ENCODE results near the gene B3GALT2. TPM values are rescaled to one million over a fixed set of nuclear protein-coding genes. Genes with fewer than 3 reads are reported as not detected.

The B3GALT2 gene
- total and polyA plus RNA-seq, 2 of the 4 experiments (the other 2 are of a cell fraction): 1.8 to 4.5 TPM

DNA sequence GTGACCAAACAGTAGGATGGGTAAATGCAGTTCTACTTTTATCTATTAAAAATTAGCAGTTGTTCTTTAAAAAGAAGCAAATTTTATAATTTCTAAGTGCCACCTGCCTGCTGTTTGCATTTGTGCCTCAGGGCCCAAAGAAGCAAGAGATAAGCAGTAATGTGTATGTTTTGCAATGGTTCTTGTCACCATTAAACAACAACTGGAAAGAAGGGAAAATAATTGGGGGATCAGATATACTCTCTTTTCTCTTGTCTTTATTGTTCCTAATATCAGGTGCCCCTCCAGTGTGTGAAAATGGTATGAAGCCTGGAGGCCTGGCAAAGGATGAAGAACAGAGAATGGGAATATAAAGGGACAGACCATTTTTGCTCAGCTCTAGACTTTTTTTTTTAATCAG is 9.6 kb downstream of the B3GALT2 start:
- Histone ChIP-seq H4K5ac (ENCODE audit: low read depth, low read length) (no peak overlapping the region), H4K20me1 (ENCODE audit: insufficient read depth, low read length) (peaks cover 8% of the 10 kb centered on the region; the same call in 1 of the 2 replicates), H3K4me2 (ENCODE audit: low read depth, low read length) (no peak overlapping the region), H3K4me3 (ENCODE audit: insufficient read depth, low read depth, low read length) (no peak overlapping the region), H3K27ac (ENCODE audit: insufficient read depth, low read length) (no peak overlapping the region), H3K9me1 (ENCODE audit: insufficient read depth, low read length) (no peaks in the 10 kb centered on the region), H3K23ac (ENCODE audit: low read depth, low read length) (no peak overlapping the region), H2BK15ac (ENCODE audit: low read depth, low read length) (no peak overlapping the region), H3K14ac (replicated peaks; ENCODE audit: low read depth, low read length) (no peak overlapping the region), H3K4ac (ENCODE audit: low read depth, low read length) (no peak overlapping the region), H4K8ac (ENCODE audit: low read depth in 2 of 2, low read length in 2 of 2) (no peak overlapping the region), H3K18ac (ENCODE audit: low read depth, low read length) (no peak overlapping the region), H2BK120ac (ENCODE audit: low read depth, low read length) (no peak overlapping the region), H3K9ac (ENCODE audit: low read depth, low read length) (no peak overlapping the region), H2AFZ (replicated peaks; ENCODE audit: low read length, poor library complexity) (no peak overlapping the region), H2BK20ac (ENCODE audit: low read depth, low read length) (no peak overlapping the region), H4K91ac (ENCODE audit: insufficient read depth, low read depth, low read length) (no peak overlapping the region), H2AK9ac (replicated peaks; ENCODE audit: low read depth, low read length, poor library complexity) (no peak overlapping the region), H3K56ac (ENCODE audit: extremely low read depth, insufficient read depth, low read length) (no peak overlapping the region), H2BK5ac (ENCODE audit: low read depth, low read length, poor library complexity, severe bottlenecking) (no peak overlapping the region), H3K4me1 (ENCODE audit: control insufficient read depth, insufficient read depth, low read length) (peaks cover 6% of the 10 kb centered on the region; the same call in 1 of the 2 replicates), H3K27me3 (ENCODE audit: control insufficient read depth, insufficient read depth, low read length) (no peaks in the 10 kb centered on the region), H3K9me3 (ENCODE audit: control insufficient read depth, insufficient read depth, low read length) (no peaks in the 10 kb centered on the region), H2AK5ac (ENCODE audit: low read depth, low read length) (no peak overlapping the region), H3K79me1 (ENCODE audit: low read depth in 1 of 2, low read length in 2 of 2) (peaks cover 26 to 54% of the 10 kb centered on the region in 2 experiments), H3K36me3 (ENCODE audit: control insufficient read depth, insufficient read depth, low read length) (0 out of 2 replicates have a peak, but pooled peaks cover 2% of the 10 kb centered on the region)
- ChIA-PET POLR2A (ENCODE audit: unreplicated experiment) (no interaction called here), CTCF (no interaction called here)
- ATAC-seq (ENCODE audit: low read depth) (no peak), DNase-seq (no peak)
- BruUV-seq (replicated peaks): no TSS peak
- in situ Hi-C loops (cut with MboI; ENCODE audit: low sequenced_read_pairs): loop anchor here (25.0 kb wide), 2 partner anchors 386 to 1111 kb away; no protein-coding TSS in a partner anchor
- TF ChIP-seq FOS (IDR thresholded peaks at IDR 0.05; ENCODE audit: low read depth, low read length): no peak
- TF ChIP-seq CHD1 (IDR thresholded peaks at IDR 0.05; ENCODE audit: low read depth, low read length): no peak
- no peak for TF ChIP-seq RAD21 (IDR thresholded peaks at IDR 0.05; ENCODE audit: low read length)
- TF ChIP-seq MXI1 (IDR thresholded peaks at IDR 0.05; ENCODE audit: borderline replicate concordance, low read depth, low read length): no peak
- intact Hi-C loops (cut with micrococcal nuclease): no loop called here
- dilution Hi-C loops (cut with HindIII; ENCODE audit: low sequenced_read_pairs, unreplicated experiment): no loop called here
